ENCODE measurements around the gene CHCHD3.

DNA sequence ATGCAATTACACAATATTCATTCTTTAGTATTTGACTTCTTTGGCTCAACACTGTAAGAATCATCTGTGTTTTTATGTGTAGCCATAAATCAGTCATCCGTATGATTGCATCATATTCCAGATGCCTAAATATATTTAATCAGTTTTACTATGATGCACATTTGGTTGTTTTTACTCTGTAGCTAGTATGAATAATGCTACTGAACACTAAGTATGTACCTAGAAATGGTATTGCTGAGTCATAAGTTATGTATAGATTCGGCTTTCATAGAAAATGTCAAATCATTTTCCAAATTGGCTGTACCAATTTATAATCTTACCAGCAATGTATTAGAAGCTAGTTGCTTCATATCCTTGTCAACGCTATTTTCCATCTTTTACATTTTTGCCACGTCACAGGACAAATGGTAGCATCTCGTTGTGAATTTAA lies 308.3 kb downstream of the CHCHD3 start:
- TF ChIP-seq POLR2A (IDR thresholded peaks at IDR 0.05) = no peak
- no peak for TF ChIP-seq POLR2AphosphoS5 (IDR thresholded peaks at IDR 0.05)
